Adrenal gland (tissue), 12 donors: ENCODE data around the gene RAB10. TPM values are rescaled to one million over a fixed set of nuclear protein-coding genes. Genes with fewer than 3 reads are reported as not detected.
"Not testable (repeated sequence)": the region's sequence is repeated elsewhere in the genome, so short reads cannot be mapped to it uniquely, and the experiment has no call there.

ENCODE experiments used
- DNase-seq, 7 donors: peaks; one replicate each; pipeline ENCODE4 v3.0.0-alpha.2; 2019 to 2020
- H3K27ac ChIP-seq, 5 donors: fragments of 200-600 bp; sonication (generic) in 4 of 5; 1 replicate in 3 of 5; 2 replicates in 2 of 5; pipeline versions ENCODE4 v1.5.1 to v1.8.0; 2016 to 2020; ENCODE audit warnings: mild to moderate bottlenecking in 1 of 5
- H3K27me3 ChIP-seq: fragments of 200-600 bp; 2 replicates; pipeline ENCODE4 v1.8.0; 2021
- H3K36me3 ChIP-seq, 2 donors: fragments of 200-600 bp; replicated peaks in 1 of 2; 1 replicate in 1 of 2; 2 replicates in 1 of 2; pipeline versions ENCODE4 v1.5.1 to v1.8.0; 2018 to 2022
- H3K4me1 ChIP-seq, 2 donors: fragments of 200-600 bp; replicated peaks in 1 of 2; 1 replicate in 1 of 2; 2 replicates in 1 of 2; pipeline versions ENCODE4 v1.5.1 to v1.8.0; 2018 to 2021
- H3K4me3 ChIP-seq, 4 donors: fragments of 200-600 bp; sonication (generic) in 3 of 4; one replicate each; pipeline ENCODE4 v1.5.1; 2016 to 2018
- H3K9me3 ChIP-seq, 3 donors: fragments of 200-600 bp; sonication (generic) in 1 of 3; replicated peaks in 1 of 3; 1 replicate in 2 of 3; 2 replicates in 1 of 3; pipeline versions ENCODE4 v1.5.1 to v1.8.0; 2016 to 2021
- CTCF ChIP-seq, 6 experiments: fragments of 450-650 bp in 4 of 6; fragments of 200-600 bp in 2 of 6; sonication (generic) in 1 of 6; IDR thresholded peaks; 1 replicate in 5 of 6; 2 replicates in 1 of 6; pipeline versions ENCODE4 v1.5.1 to v1.8.0; 2016 to 2021; ENCODE audit warnings: antibody characterized with exemption in 6 of 6, mild to moderate bottlenecking in 2 of 6, moderate library complexity in 1 of 6
- POLR2A ChIP-seq, 2 donors: fragments of 450-650 bp; IDR thresholded peaks; one replicate each; pipeline ENCODE4 v1.6.1; 2017; ENCODE audit warnings: antibody characterized with exemption in 2 of 2, mild to moderate bottlenecking in 2 of 2, moderate library complexity in 1 of 2
- WGBS, 4 donors: extraction: QIAGEN DNeasy Blood & Tissue Kit in 2 of 4; methylation state at CpG; one replicate each; pipeline versions ENCODE4 v1.1.5 to v1.1.7; 2013 to 2017; 5-methylcytosine and 5-hydroxymethylcytosine counted together
- intact Hi-C, 2 donors: fragments of 100-400 bp; cut with DNase I; formaldehyde crosslinking; loops; one replicate each; pipeline versions ENCODE4 v1.14.1 to v1.15.0; 2022 to 2023
- polyA plus RNA-seq, 3 donors: library from polyadenylated mRNA; stranded (reverse); fragments of 200-250 nt in 2 of 3; fragments of 350-450 nt in 1 of 3; fragmentation: Illumina TruSeq in 1 of 3; extraction: RNeasy Lipid Tissue Mini Kit (QIAGEN cat#74804) in 1 of 3; gene quantifications; one replicate each; pipeline ENCODE4 v1.2.3, GENCODE V29; 2013 to 2014
- total RNA-seq, 9 donors: library from RNA; depleted of rRNA in 4 of 9; stranded (reverse); fragments of >200 nt in 4 of 9; fragments of 120-200 nt in 1 of 9; fragmentation: NEBNext Ultra II Directional in 1 of 9; extraction: Animal tissue kit (Norgen Biotek cat#: 25700) in 1 of 9; gene quantifications; one replicate each; pipeline versions ENCODE4 v1.1.0 to v1.2.4, GENCODE V29; 2013 to 2023
- donor health status: healthy with polysubstance abuse.
- donor health status: Bipolar disorder and iron deficiency.
- donor health status: DM: yes; HTN: yes; CAD: no.
- donor health status: DM: no; HTN: no; CAD: no.
- donor health status: DM: no; HTN: no; CAD: no.
- donor health status: DM: yes; HTN: yes; CAD: no.

Gene RAB10
- total and polyA plus RNA-seq, 12 donors: 31.8 to 369 (median 153) TPM

GRCh38 chr2:26099933-26100332, 66.0 kb downstream of the RAB10 start:
- WGBS, 4 donors: 91 to 95% (median 93%) methylated on average over 1 of the region's 1 CpG
- intact Hi-C loops: no loop called here
- Histone ChIP-seq H3K27ac (no peak overlapping the region), H3K4me1 (peaks cover 0 to 8% of the 10 kb centered on the region in 2 donors), H3K27me3 (no peaks in the 10 kb centered on the region), H3K36me3 (no peaks in the 10 kb centered on the region), H3K9me3 (no peaks in the 10 kb centered on the region), H3K4me3 (no peak overlapping the region)
- no peak for DNase-seq
- TF ChIP-seq POLR2A (IDR thresholded peaks at IDR 0.05): no peak
- no peak for TF ChIP-seq CTCF (IDR thresholded peaks at IDR 0.05)

GRCh38 chr2:26100384-26100783, 66.5 kb downstream of the RAB10 start:
- H3K9me3 ChIP-seq: no peaks in the 10 kb centered on the region
- H3K36me3 ChIP-seq: no peaks in the 10 kb centered on the region
- 68 to 78% (median 75%) methylated on average over 1 of the region's 1 CpG for WGBS, 4 donors
- no peak overlapping the region for H3K27ac ChIP-seq
- DNase-seq: no peak
- H3K4me3 ChIP-seq: no peak overlapping the region
- intact Hi-C loops: no loop called here
- H3K27me3 ChIP-seq: no peaks in the 10 kb centered on the region
- TF ChIP-seq POLR2A (IDR thresholded peaks at IDR 0.05): no peak
- TF ChIP-seq CTCF (IDR thresholded peaks at IDR 0.05): no peak
- H3K4me1 ChIP-seq: peaks cover 0 to 8% of the 10 kb centered on the region in 2 donors

- 95 to 98% (median 97%) methylated on average over 4 of the region's 4 CpGs for WGBS, 4 donors
- no peak for TF ChIP-seq CTCF (IDR thresholded peaks at IDR 0.05)
- no peak for TF ChIP-seq POLR2A (IDR thresholded peaks at IDR 0.05)
- Histone ChIP-seq H3K4me1 (peaks cover 0 to 16% of the 10 kb centered on the region in 2 donors), H3K27ac (no peak overlapping the region), H3K4me3 (no peak overlapping the region), H3K36me3 (no peaks in the 10 kb centered on the region), H3K27me3 (no peaks in the 10 kb centered on the region), H3K9me3 (no peaks in the 10 kb centered on the region)
- DNase-seq: no peak
- intact Hi-C loops: no loop called here
These were observed 69.9 kb downstream of the RAB10 start for GRCh38 chr2:26103752-26104151.

- 93 to 95% (median 94%) methylated on average over 6 of the region's 6 CpGs for WGBS, 4 donors
- H3K4me3 ChIP-seq, DNase-seq, H3K9me3 ChIP-seq, H3K4me1 ChIP-seq, H3K27ac ChIP-seq, intact Hi-C loops, H3K27me3 ChIP-seq: not testable (repeated sequence)
- peaks cover 0 to 21% of the 10 kb centered on the region in 2 donors for H3K36me3 ChIP-seq
These were observed 74.8 kb downstream of the RAB10 start for GRCh38 chr2:26108701-26109100.

GRCh38 chr2:26112201-26112600, 78.3 kb downstream of the RAB10 start:
- Histone ChIP-seq H3K27me3 (no peaks in the 10 kb centered on the region), H3K27ac (no peak overlapping the region), H3K36me3 (peaks cover 0 to 26% of the 10 kb centered on the region in 2 donors), H3K4me3 (no peak overlapping the region), H3K9me3 (no peaks in the 10 kb centered on the region), H3K4me1 (peaks cover 0 to 7% of the 10 kb centered on the region in 2 donors)
- 95 to 100% (median 95%) methylated on average over 1 of the region's 1 CpG for WGBS, 4 donors
- TF ChIP-seq POLR2A (IDR thresholded peaks at IDR 0.05) (no peak), CTCF (IDR thresholded peaks at IDR 0.05) (no peak)
- no peak for DNase-seq
- intact Hi-C loops: no loop called here
